Body of pancreas (tissue), 4 donors: Measurements from ENCODE around the gene ADAMTS1.

Source experiments
- POLR2A ChIP-seq, 3 donors: fragments of 450-650 bp; IDR thresholded peaks; one replicate each; pipeline ENCODE4 v1.6.1; 2016; ENCODE audit warnings: antibody characterized with exemption in 3 of 3, mild to moderate bottlenecking in 2 of 3
- TF ChIP-seq, protein P1 (sequence below), 7 experiments: fragments of 450-650 bp in 4 of 7; fragments of 200-600 bp in 3 of 7; sonication (generic) in 3 of 7; IDR thresholded peaks; one replicate each; pipeline ENCODE4 v1.5.1; 2016 to 2019; ENCODE audit warnings: antibody characterized with exemption in 7 of 7

DNA sequence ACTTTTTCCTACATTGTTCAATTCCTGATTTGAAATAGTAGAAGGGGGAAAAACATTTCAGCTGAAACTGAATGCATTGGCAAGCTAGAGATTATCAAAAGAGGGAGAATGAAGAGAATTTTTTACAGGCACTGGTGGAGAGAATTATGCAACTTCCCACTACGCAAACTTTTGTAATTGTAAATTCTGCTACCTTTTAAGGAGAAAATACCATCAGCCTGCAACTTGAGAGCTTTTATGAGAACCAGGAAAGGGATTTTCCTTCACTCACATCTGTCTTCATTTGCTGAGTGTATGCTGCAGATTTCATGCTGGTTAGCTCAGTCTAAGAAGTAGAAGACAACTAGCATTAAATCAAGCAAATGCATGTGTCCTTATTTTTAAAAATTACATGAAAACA, 43.7 kb downstream of the ADAMTS1 start:
- no peak for TF ChIP-seq POLR2A (IDR thresholded peaks at IDR 0.05)
- TF ChIP-seq, protein P1, sequence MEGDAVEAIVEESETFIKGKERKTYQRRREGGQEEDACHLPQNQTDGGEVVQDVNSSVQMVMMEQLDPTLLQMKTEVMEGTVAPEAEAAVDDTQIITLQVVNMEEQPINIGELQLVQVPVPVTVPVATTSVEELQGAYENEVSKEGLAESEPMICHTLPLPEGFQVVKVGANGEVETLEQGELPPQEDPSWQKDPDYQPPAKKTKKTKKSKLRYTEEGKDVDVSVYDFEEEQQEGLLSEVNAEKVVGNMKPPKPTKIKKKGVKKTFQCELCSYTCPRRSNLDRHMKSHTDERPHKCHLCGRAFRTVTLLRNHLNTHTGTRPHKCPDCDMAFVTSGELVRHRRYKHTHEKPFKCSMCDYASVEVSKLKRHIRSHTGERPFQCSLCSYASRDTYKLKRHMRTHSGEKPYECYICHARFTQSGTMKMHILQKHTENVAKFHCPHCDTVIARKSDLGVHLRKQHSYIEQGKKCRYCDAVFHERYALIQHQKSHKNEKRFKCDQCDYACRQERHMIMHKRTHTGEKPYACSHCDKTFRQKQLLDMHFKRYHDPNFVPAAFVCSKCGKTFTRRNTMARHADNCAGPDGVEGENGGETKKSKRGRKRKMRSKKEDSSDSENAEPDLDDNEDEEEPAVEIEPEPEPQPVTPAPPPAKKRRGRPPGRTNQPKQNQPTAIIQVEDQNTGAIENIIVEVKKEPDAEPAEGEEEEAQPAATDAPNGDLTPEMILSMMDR (IDR thresholded peaks at IDR 0.05), result no peak
